SW 1271 (cell line): ENCODE results near the gene BRK1.
"Not testable (repeated sequence)": the region's sequence is repeated elsewhere in the genome, so short reads cannot be mapped to it uniquely, and the experiment has no call there.

Source experiments
- DNase-seq, 2 experiments: peaks; one replicate each; lab custom pipeline; 2025; lab: John Stamatoyannopoulos, UW

BRK1 gene

GRCh38 chr3:10142707-10143560, 27.5 kb downstream of the BRK1 start:
- DNase-seq, result peak in 1 of 2 experiments; percentile 38

GRCh38 chr3:10145685-10146084, 30.2 kb downstream of the BRK1 start:
- no peak for DNase-seq

- DNase-seq, result no peak
Observed at GRCh38 chr3:10149226-10149625, 33.8 kb downstream of the BRK1 start.

- DNase-seq, result no peak
Observed at GRCh38 chr3:10150987-10151386, 35.5 kb downstream of the BRK1 start.

- DNase-seq, result no peak
Observed at GRCh38 chr3:10154335-10155122, 39.1 kb downstream of the BRK1 start.

- DNase-seq, result no peak
Observed at GRCh38 chr3:10155123-10155472, 39.6 kb downstream of the BRK1 start.

GRCh38 chr3:10155658-10156057, 40.2 kb downstream of the BRK1 start:
- no peak for DNase-seq

GRCh38 chr3:10157031-10157430, 41.6 kb downstream of the BRK1 start:
- no peak for DNase-seq

- DNase-seq, result not testable (repeated sequence)
Observed at GRCh38 chr3:10158555-10158954, 43.1 kb downstream of the BRK1 start.

GRCh38 chr3:10160346-10160745, 44.9 kb downstream of the BRK1 start:
- no peak for DNase-seq

GRCh38 chr3:10160925-10161324, 45.5 kb downstream of the BRK1 start:
- DNase-seq, result no peak

- no peak for DNase-seq
Observed at GRCh38 chr3:10162185-10162584, 46.7 kb downstream of the BRK1 start.

- DNase-seq, result not testable (repeated sequence)
Observed at GRCh38 chr3:10164201-10164545, 48.7 kb downstream of the BRK1 start.

- peak; percentile 31 to 71 for DNase-seq
Observed at GRCh38 chr3:10164546-10165393, 49.3 kb downstream of the BRK1 start, which contains the start of gene IRAK2. IRAK2 (plus strand) TSS chr3:10164919; CDS start chr3:10164955, 36 bp downstream.

GRCh38 chr3:10166213-10166604, 50.7 kb downstream of the BRK1 start:
- no peak for DNase-seq

GRCh38 chr3:10169000-10169496, 53.6 kb downstream of the BRK1 start:
- no peak for DNase-seq

- DNase-seq, result no peak
Observed at GRCh38 chr3:10170915-10171478, 55.5 kb downstream of the BRK1 start.

- no peak for DNase-seq
Observed at GRCh38 chr3:10173095-10173925, 57.8 kb downstream of the BRK1 start.

- peak; percentile 58 to 87 for DNase-seq
Observed at GRCh38 chr3:10173926-10174435, 58.5 kb downstream of the BRK1 start.

GRCh38 chr3:10175334-10175733, 59.9 kb downstream of the BRK1 start:
- not testable (repeated sequence) for DNase-seq

- DNase-seq, result not testable (repeated sequence)
Observed at GRCh38 chr3:10176150-10176549, 60.7 kb downstream of the BRK1 start.
